Progenitor cell of endocrine pancreas (in vitro differentiated cells): ENCODE results near the gene BIRC2. TPM values are rescaled to one million over a fixed set of nuclear protein-coding genes. Genes with fewer than 3 reads are reported as not detected.

ENCODE experiments used
- DNase-seq: peaks from one replicate; pipeline ENCODE4 v3.0.0; 2021; ENCODE audit warnings: low spot score; ENCODE audit not compliant: unreplicated experiment
- H3K27ac Mint-ChIP-seq: 2 replicates; pipeline ENCODE4 v1.8.0; 2021; ENCODE audit warnings: mild to moderate bottlenecking, moderate library complexity, mixed read lengths
- H3K27me3 Mint-ChIP-seq: 2 replicates; pipeline ENCODE4 v1.8.0; 2021; ENCODE audit warnings: mixed read lengths
- H3K36me3 Mint-ChIP-seq: 2 replicates; pipeline ENCODE4 v1.8.0; 2022; ENCODE audit warnings: mixed read lengths; ENCODE audit not compliant: insufficient read depth
- H3K4me1 Mint-ChIP-seq: 2 replicates; pipeline ENCODE4 v1.8.0; 2021; ENCODE audit warnings: low read depth, mixed read lengths
- H3K4me3 Mint-ChIP-seq: 2 replicates; pipeline ENCODE4 v1.8.0; 2021; ENCODE audit warnings: low read depth, mild to moderate bottlenecking, moderate library complexity, mixed read lengths
- H3K9me3 Mint-ChIP-seq: 2 replicates; pipeline ENCODE4 v1.8.0; 2021; ENCODE audit warnings: low read depth, mixed read lengths
- total RNA-seq: library from RNA; stranded (reverse); gene quantifications from 2 replicates; pipeline ENCODE4 v1.2.1, GENCODE V29; 2021
- TF ChIP-seq, protein P1 (sequence below): fragments of 200-600 bp; sonication (generic); IDR thresholded peaks from one replicate; pipeline ENCODE4 v1.5.0; 2021; ENCODE audit warnings: antibody characterized with exemption, mild to moderate bottlenecking; ENCODE audit not compliant: unreplicated experiment

BIRC2 gene
- total RNA-seq, 1 donor from 2014 or later = 66.3 TPM

DNA sequence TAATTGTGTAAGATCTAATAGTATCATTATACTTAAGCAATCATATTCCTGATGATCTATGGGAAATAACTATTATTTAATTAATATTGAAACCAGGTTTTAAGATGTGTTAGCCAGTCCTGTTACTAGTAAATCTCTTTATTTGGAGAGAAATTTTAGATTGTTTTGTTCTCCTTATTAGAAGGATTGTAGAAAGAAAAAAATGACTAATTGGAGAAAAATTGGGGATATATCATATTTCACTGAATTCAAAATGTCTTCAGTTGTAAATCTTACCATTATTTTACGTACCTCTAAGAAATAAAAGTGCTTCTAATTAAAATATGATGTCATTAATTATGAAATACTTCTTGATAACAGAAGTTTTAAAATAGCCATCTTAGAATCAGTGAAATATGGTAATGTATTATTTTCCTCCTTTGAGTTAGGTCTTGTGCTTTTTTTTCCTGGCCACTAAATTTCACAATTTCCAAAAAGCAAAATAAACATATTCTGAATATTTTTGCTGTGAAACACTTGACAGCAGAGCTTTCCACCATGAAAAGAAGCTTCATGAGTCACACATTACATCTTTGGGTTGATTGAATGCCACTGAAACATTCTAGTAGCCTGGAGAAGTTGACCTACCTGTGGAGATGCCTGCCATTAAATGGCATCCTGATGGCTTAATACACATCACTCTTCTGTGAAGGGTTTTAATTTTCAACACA is 23.3 kb upstream of the BIRC2 start:
- no peaks in the 10 kb centered on the region for H3K36me3 Mint-ChIP-seq
- H3K9me3 Mint-ChIP-seq = no peaks in the 10 kb centered on the region
- H3K27ac Mint-ChIP-seq = no peak overlapping the region
- H3K4me1 Mint-ChIP-seq = no peaks in the 10 kb centered on the region
- TF ChIP-seq, protein P1, sequence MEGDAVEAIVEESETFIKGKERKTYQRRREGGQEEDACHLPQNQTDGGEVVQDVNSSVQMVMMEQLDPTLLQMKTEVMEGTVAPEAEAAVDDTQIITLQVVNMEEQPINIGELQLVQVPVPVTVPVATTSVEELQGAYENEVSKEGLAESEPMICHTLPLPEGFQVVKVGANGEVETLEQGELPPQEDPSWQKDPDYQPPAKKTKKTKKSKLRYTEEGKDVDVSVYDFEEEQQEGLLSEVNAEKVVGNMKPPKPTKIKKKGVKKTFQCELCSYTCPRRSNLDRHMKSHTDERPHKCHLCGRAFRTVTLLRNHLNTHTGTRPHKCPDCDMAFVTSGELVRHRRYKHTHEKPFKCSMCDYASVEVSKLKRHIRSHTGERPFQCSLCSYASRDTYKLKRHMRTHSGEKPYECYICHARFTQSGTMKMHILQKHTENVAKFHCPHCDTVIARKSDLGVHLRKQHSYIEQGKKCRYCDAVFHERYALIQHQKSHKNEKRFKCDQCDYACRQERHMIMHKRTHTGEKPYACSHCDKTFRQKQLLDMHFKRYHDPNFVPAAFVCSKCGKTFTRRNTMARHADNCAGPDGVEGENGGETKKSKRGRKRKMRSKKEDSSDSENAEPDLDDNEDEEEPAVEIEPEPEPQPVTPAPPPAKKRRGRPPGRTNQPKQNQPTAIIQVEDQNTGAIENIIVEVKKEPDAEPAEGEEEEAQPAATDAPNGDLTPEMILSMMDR = no peak
- no peak overlapping the region for H3K4me3 Mint-ChIP-seq
- peaks cover 7% of the 10 kb centered on the region for H3K27me3 Mint-ChIP-seq
- no peak for DNase-seq

DNA sequence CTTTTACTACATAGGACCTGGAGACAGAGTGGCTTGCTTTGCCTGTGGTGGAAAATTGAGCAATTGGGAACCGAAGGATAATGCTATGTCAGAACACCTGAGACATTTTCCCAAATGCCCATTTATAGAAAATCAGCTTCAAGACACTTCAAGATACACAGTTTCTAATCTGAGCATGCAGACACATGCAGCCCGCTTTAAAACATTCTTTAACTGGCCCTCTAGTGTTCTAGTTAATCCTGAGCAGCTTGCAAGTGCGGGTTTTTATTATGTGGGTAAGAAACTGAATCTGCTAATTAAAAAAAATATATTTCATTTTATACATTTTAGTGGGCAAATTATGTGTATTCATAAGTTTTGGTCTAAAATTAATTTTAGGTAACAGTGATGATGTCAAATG is 21.9 kb upstream of the BIRC2 start:
- no peaks in the 10 kb centered on the region for H3K9me3 Mint-ChIP-seq
- H3K4me1 Mint-ChIP-seq = no peaks in the 10 kb centered on the region
- H3K27me3 Mint-ChIP-seq = no peaks in the 10 kb centered on the region
- DNase-seq = no peak
- H3K4me3 Mint-ChIP-seq = no peak overlapping the region
- H3K36me3 Mint-ChIP-seq = no peaks in the 10 kb centered on the region
- no peak overlapping the region for H3K27ac Mint-ChIP-seq
- TF ChIP-seq, protein P1 = no peak

DNA sequence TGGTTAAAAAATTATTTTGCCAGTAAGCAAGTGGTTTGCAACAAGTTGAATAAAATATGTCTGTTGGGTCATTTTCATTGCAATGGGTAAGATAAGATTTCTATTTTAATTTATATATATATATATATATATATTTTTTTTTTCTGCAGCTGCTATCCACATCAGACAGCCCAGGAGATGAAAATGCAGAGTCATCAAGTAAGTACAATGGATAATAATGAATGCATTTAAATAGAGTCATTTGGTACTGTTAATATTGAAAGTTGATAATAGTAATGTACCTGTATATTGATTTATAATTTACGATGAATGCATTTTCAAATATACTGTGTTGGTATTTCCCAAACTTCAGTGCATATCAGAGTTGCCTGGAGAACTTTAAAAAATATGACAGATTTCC is 18.3 kb upstream of the BIRC2 start:
- H3K27me3 Mint-ChIP-seq = no peaks in the 10 kb centered on the region

GRCh38 chr11:102330231-102330630 is 16.8 kb upstream of the BIRC2 start:
- TF ChIP-seq, protein P1 = no peak
- no peaks in the 10 kb centered on the region for H3K27me3 Mint-ChIP-seq
- no peak overlapping the region for H3K27ac Mint-ChIP-seq
- H3K9me3 Mint-ChIP-seq = no peaks in the 10 kb centered on the region
- H3K36me3 Mint-ChIP-seq = no peaks in the 10 kb centered on the region
- no peaks in the 10 kb centered on the region for H3K4me1 Mint-ChIP-seq
- H3K4me3 Mint-ChIP-seq = no peak overlapping the region
- no peak for DNase-seq

More for the DNA sequence above, 18.3 kb upstream of the BIRC2 start:
- Mint-ChIP-seq H3K4me3 (no peak overlapping the region), H3K36me3 (no peaks in the 10 kb centered on the region), H3K27ac (no peak overlapping the region), H3K9me3 (no peaks in the 10 kb centered on the region), H3K4me1 (no peaks in the 10 kb centered on the region)
- TF ChIP-seq, protein P1 = no peak
- no peak for DNase-seq

GRCh38 chr11:102331341-102331740 is 15.7 kb upstream of the BIRC2 start:
- Mint-ChIP-seq H3K4me3 (no peak overlapping the region), H3K36me3 (no peaks in the 10 kb centered on the region), H3K27me3 (no peaks in the 10 kb centered on the region), H3K27ac (no peak overlapping the region), H3K4me1 (no peaks in the 10 kb centered on the region), H3K9me3 (no peaks in the 10 kb centered on the region)
- no peak for DNase-seq
- TF ChIP-seq, protein P1 = no peak
